OCI-LY1 (cell line): ENCODE results near the gene VPS41.

Source experiments
- H2AFZ ChIP-seq: fragments of 200-600 bp; sonication (generic), shearing (Covaris generic); 2 replicates; pipeline ENCODE4 v1.6.0; 2014; ENCODE audit warnings: antibody characterized with exemption, mild to moderate bottlenecking, low read length
- H3F3A ChIP-seq: fragments of 200-600 bp; sonication (generic), shearing (Covaris generic); 2 replicates; pipeline ENCODE4 v1.6.0; 2014; ENCODE audit warnings: mild to moderate bottlenecking, antibody characterized with exemption, low read length, moderate library complexity; ENCODE audit not compliant: insufficient read depth
- H3K27ac ChIP-seq: fragments of 200-600 bp; sonication (generic); 2 replicates; pipeline ENCODE4 v1.5.1; 2014; ENCODE audit warnings: low read length, mixed run types, mild to moderate bottlenecking, low read depth; ENCODE audit not compliant: poor library complexity, severe bottlenecking
- H3K27me3 ChIP-seq: fragments of 200-600 bp; sonication (generic); 2 replicates; pipeline ENCODE4 v1.6.0; 2014; ENCODE audit warnings: antibody characterized with exemption, mild to moderate bottlenecking, low read length, moderate library complexity; ENCODE audit not compliant: insufficient read depth
- H3K36me3 ChIP-seq: fragments of 200-600 bp; sonication (generic); 2 replicates; pipeline ENCODE4 v1.6.1; 2014; ENCODE audit warnings: mild to moderate bottlenecking, antibody characterized with exemption, low read length, moderate library complexity, mixed read lengths; ENCODE audit not compliant: insufficient read depth
- H3K4me1 ChIP-seq: fragments of 200-600 bp; sonication (generic); 2 replicates; pipeline ENCODE4 v1.5.1; 2014; ENCODE audit warnings: mild to moderate bottlenecking, low read length, moderate library complexity; ENCODE audit not compliant: insufficient read depth, severe bottlenecking
- H3K4me2 ChIP-seq: fragments of 200-600 bp; sonication (generic), shearing (Covaris generic); 2 replicates; pipeline ENCODE4 v1.6.1; 2014; ENCODE audit warnings: low read length
- H3K4me3 ChIP-seq: fragments of 200-600 bp; sonication (generic); 2 replicates; pipeline ENCODE4 v1.5.1; 2014; ENCODE audit warnings: low read length, low read depth, mild to moderate bottlenecking, mixed read lengths; ENCODE audit not compliant: poor library complexity, severe bottlenecking
- H3K79me2 ChIP-seq: fragments of 200-600 bp; shearing (Covaris generic); 2 replicates; pipeline ENCODE4 v1.6.1; 2016; ENCODE audit warnings: mixed run types, low read length, mixed read lengths; ENCODE audit not compliant: insufficient read depth
- H3K9ac ChIP-seq: fragments of 200-600 bp; sonication (generic), shearing (Covaris generic); 2 replicates; pipeline ENCODE4 v1.6.1; 2014; ENCODE audit warnings: mild to moderate bottlenecking, low read length, mixed read lengths
- H3K9me2 ChIP-seq: fragments of 200-600 bp; sonication (generic), shearing (Covaris generic); 2 replicates; pipeline ENCODE4 v1.6.1; 2014; ENCODE audit warnings: low read depth, mild to moderate bottlenecking, low read length, mixed read lengths
- H3K9me3 ChIP-seq: fragments of 200-600 bp; shearing (Covaris generic); 2 replicates; pipeline ENCODE4 v1.6.1; 2014; ENCODE audit warnings: low read length, mixed read lengths
- H4K20me1 ChIP-seq: fragments of 200-600 bp; sonication (generic), shearing (Covaris generic); 2 replicates; pipeline ENCODE4 v1.6.0; 2016; ENCODE audit warnings: mild to moderate bottlenecking, low read length; ENCODE audit not compliant: insufficient read depth
- CTCF ChIP-seq: fragments of 200-600 bp; sonication (generic), shearing (Covaris generic); IDR thresholded peaks from 2 replicates; pipeline ENCODE4 v1.5.1; 2017; ENCODE audit warnings: mild to moderate bottlenecking, antibody characterized with exemption, low read length, moderate library complexity, mixed read lengths
- EZH2 ChIP-seq: fragments of 200-600 bp; sonication (generic), shearing (Covaris generic); IDR thresholded peaks from 2 replicates; pipeline ENCODE4 v1.8.0; 2017; ENCODE audit warnings: borderline replicate concordance, mixed run types, mild to moderate bottlenecking, antibody characterized with exemption, low read length, moderate library complexity, mixed read lengths

The VPS41 gene

GRCh38 chr7:38830826-38831225 is 78.2 kb downstream of the VPS41 start:
- H3K9me2 ChIP-seq, result no peaks in the 10 kb centered on the region
- no peaks in the 10 kb centered on the region for H3K27me3 ChIP-seq
- no peaks in the 10 kb centered on the region for H3F3A ChIP-seq
- H3K4me2 ChIP-seq, result no peak overlapping the region
- no peaks in the 10 kb centered on the region for H3K36me3 ChIP-seq
- TF ChIP-seq EZH2, result no peak
- TF ChIP-seq CTCF, result no peak
- H3K4me3 ChIP-seq, result no peak overlapping the region
- peaks cover 8% of the 10 kb centered on the region for H3K4me1 ChIP-seq
- no peaks in the 10 kb centered on the region for H3K9me3 ChIP-seq
- no peak overlapping the region for H3K9ac ChIP-seq
- no peak overlapping the region for H2AFZ ChIP-seq
- no peaks in the 10 kb centered on the region for H4K20me1 ChIP-seq
- H3K27ac ChIP-seq, result no peak overlapping the region
- H3K79me2 ChIP-seq, result no peaks in the 10 kb centered on the region

GRCh38 chr7:38829488-38830165 is 79.4 kb downstream of the VPS41 start:
- TF ChIP-seq EZH2 (no peak), CTCF (no peak)
- H3K4me2 ChIP-seq, result no peak overlapping the region
- no peaks in the 10 kb centered on the region for H3K27me3 ChIP-seq
- no peak overlapping the region for H3K27ac ChIP-seq
- no peaks in the 10 kb centered on the region for H3K79me2 ChIP-seq
- no peaks in the 10 kb centered on the region for H3F3A ChIP-seq
- no peaks in the 10 kb centered on the region for H3K36me3 ChIP-seq
- H3K9me3 ChIP-seq, result no peaks in the 10 kb centered on the region
- H2AFZ ChIP-seq, result no peak overlapping the region
- no peaks in the 10 kb centered on the region for H4K20me1 ChIP-seq
- H3K4me1 ChIP-seq, result peaks cover 10% of the 10 kb centered on the region
- H3K9ac ChIP-seq, result no peak overlapping the region
- H3K4me3 ChIP-seq, result no peak overlapping the region
- no peaks in the 10 kb centered on the region for H3K9me2 ChIP-seq

GRCh38 chr7:38828026-38828425 is 81.0 kb downstream of the VPS41 start:
- Histone ChIP-seq H3K9me2 (no peaks in the 10 kb centered on the region), H3K27me3 (no peaks in the 10 kb centered on the region), H3F3A (no peaks in the 10 kb centered on the region), H3K27ac (no peak overlapping the region), H3K4me2 (no peak overlapping the region), H3K79me2 (no peaks in the 10 kb centered on the region), H4K20me1 (no peaks in the 10 kb centered on the region), H3K9me3 (no peaks in the 10 kb centered on the region), H3K4me1 (peaks cover 10% of the 10 kb centered on the region), H2AFZ (no peak overlapping the region), H3K36me3 (no peaks in the 10 kb centered on the region), H3K9ac (no peak overlapping the region), H3K4me3 (no peak overlapping the region)
- TF ChIP-seq CTCF (no peak), EZH2 (no peak)
